Esophagus squamous epithelium (tissue), 5 donors: Measurements from ENCODE around the gene EXD2. TPM values are rescaled to one million over a fixed set of nuclear protein-coding genes. Genes with fewer than 3 reads are reported as not detected.

ENCODE experiments used
- DNase-seq: peaks from one replicate; lab custom pipeline; 2025; lab: John Stamatoyannopoulos, UW
- H3K27ac ChIP-seq, 4 donors: fragments of 200-600 bp; sonication (generic); one replicate each; pipeline ENCODE4 v1.5.1; 2016 to 2019; ENCODE audit warnings: mild to moderate bottlenecking in 1 of 4
- H3K27me3 ChIP-seq, 4 donors: fragments of 200-600 bp; sonication (generic); 1 replicate in 3 of 4; 2 replicates in 1 of 4; pipeline versions ENCODE4 v1.5.1 to v1.6.0; 2017 to 2021; ENCODE audit warnings: antibody characterized with exemption in 1 of 4
- H3K36me3 ChIP-seq, 3 donors: fragments of 200-600 bp; sonication (generic); one replicate each; pipeline ENCODE4 v1.5.1; 2016 to 2019
- H3K4me1 ChIP-seq, 3 donors: fragments of 200-600 bp; sonication (generic); one replicate each; pipeline ENCODE4 v1.5.1; 2017 to 2019
- H3K4me3 ChIP-seq, 4 donors: fragments of 200-600 bp; sonication (generic); 1 replicate in 3 of 4; 2 replicates in 1 of 4; pipeline ENCODE4 v1.5.1; 2016 to 2019; ENCODE audit warnings: mild to moderate bottlenecking in 2 of 4, moderate library complexity in 1 of 4
- H3K9me3 ChIP-seq, 3 donors: fragments of 200-600 bp; sonication (generic); one replicate each; pipeline ENCODE4 v1.5.1; 2016 to 2019
- CTCF ChIP-seq, 6 experiments: fragments of 450-650 bp in 4 of 6; fragments of 200-600 bp in 2 of 6; sonication (generic) in 2 of 6; IDR thresholded peaks; one replicate each; pipeline ENCODE4 v1.5.1; 2016 to 2019; ENCODE audit warnings: antibody characterized with exemption in 6 of 6, mild to moderate bottlenecking in 4 of 6, moderate library complexity in 4 of 6
- POLR2A ChIP-seq, 4 donors: fragments of 450-650 bp; IDR thresholded peaks; one replicate each; pipeline ENCODE4 v1.6.1; 2017; ENCODE audit warnings: antibody characterized with exemption in 4 of 4, mild to moderate bottlenecking in 4 of 4, moderate library complexity in 3 of 4
- WGBS, 2 donors: methylation state at CpG; one replicate each; pipeline ENCODE4 v1.1.5; 2018; 5-methylcytosine and 5-hydroxymethylcytosine counted together
- intact Hi-C: fragments of 100-400 bp; cut with DNase I; formaldehyde crosslinking; loops from one replicate; pipeline ENCODE4 v1.15.0; 2022
- total RNA-seq, 4 donors: library from RNA; depleted of rRNA; stranded (reverse); fragments of >200 nt; gene quantifications; one replicate each; pipeline ENCODE4 v1.1.0, GENCODE V29; 2016
- donor health status: DM: yes; HTN: yes; CAD: no.

The EXD2 gene
- total RNA-seq, 4 donors from 2014 or later: 12.3 to 22.9 (median 19.9) TPM

- Histone ChIP-seq H3K4me3 (no peak overlapping the region), H3K4me1 (no peaks in the 10 kb centered on the region), H3K36me3 (no peaks in the 10 kb centered on the region), H3K9me3 (no peaks in the 10 kb centered on the region), H3K27ac (no peak overlapping the region), H3K27me3 (no peaks in the 10 kb centered on the region)
- intact Hi-C loops: no loop called here
- WGBS, 2 donors: 68 to 71% methylated on average over 9 to 10 of the region's 10 CpGs
- DNase-seq: no peak
- no peak for TF ChIP-seq POLR2A (IDR thresholded peaks at IDR 0.05)
- no peak for TF ChIP-seq CTCF (IDR thresholded peaks at IDR 0.05)
Measured at GRCh38 chr14:69281450-69282169, 90.3 kb downstream of the EXD2 start.

- TF ChIP-seq CTCF (IDR thresholded peaks at IDR 0.05) (no peak), POLR2A (IDR thresholded peaks at IDR 0.05) (no peak)
- intact Hi-C loops: no loop called here
- Histone ChIP-seq H3K27me3 (no peaks in the 10 kb centered on the region), H3K27ac (no peak overlapping the region), H3K4me1 (peaks cover 0 to 7% (median 0%) of the 10 kb centered on the region in 3 donors), H3K4me3 (no peak overlapping the region), H3K36me3 (no peaks in the 10 kb centered on the region), H3K9me3 (no peaks in the 10 kb centered on the region)
- DNase-seq: no peak
- 94 to 97% methylated on average over 6 of the region's 6 CpGs for WGBS, 2 donors
Measured at GRCh38 chr14:69282448-69282847, 91.2 kb downstream of the EXD2 start.

GRCh38 chr14:69284170-69284569, 92.9 kb downstream of the EXD2 start:
- Histone ChIP-seq H3K4me3 (no peak overlapping the region), H3K27me3 (no peaks in the 10 kb centered on the region), H3K9me3 (no peaks in the 10 kb centered on the region), H3K36me3 (no peaks in the 10 kb centered on the region), H3K27ac (no peak overlapping the region), H3K4me1 (peaks cover 0 to 18% (median 0%) of the 10 kb centered on the region in 3 donors)
- WGBS, 2 donors: 0 to 82% methylated on average over 1 to 6 of the region's 9 CpGs
- TF ChIP-seq CTCF (IDR thresholded peaks at IDR 0.05): no peak
- TF ChIP-seq POLR2A (IDR thresholded peaks at IDR 0.05): no peak
- DNase-seq: no peak
- intact Hi-C loops: no loop called here

- TF ChIP-seq CTCF (IDR thresholded peaks at IDR 0.05) (no peak), POLR2A (IDR thresholded peaks at IDR 0.05) (no peak)
Measured at GRCh38 chr14:69285661-69286255, 94.5 kb downstream of the EXD2 start.

More at GRCh38 chr14:69285661-69286255, 94.5 kb downstream of the EXD2 start:
- Histone ChIP-seq H3K9me3 (no peaks in the 10 kb centered on the region), H3K27ac (no peak overlapping the region), H3K27me3 (no peaks in the 10 kb centered on the region), H3K4me1 (peaks cover 0 to 18% (median 0%) of the 10 kb centered on the region in 3 donors), H3K36me3 (no peaks in the 10 kb centered on the region), H3K4me3 (no peak overlapping the region)
- no peak for DNase-seq
- intact Hi-C loops: no loop called here
- WGBS, 2 donors: 72 to 78% methylated on average over 3 to 5 of the region's 7 CpGs
